ENCODE results near the gene MEGF11.

GRCh38 chr15:66278671-66279070, 25.1 kb upstream of the MEGF11 start:
- TF ChIP-seq CTCF (IDR thresholded peaks at IDR 0.05) (no peak), EZH2 (IDR thresholded peaks at IDR 0.05) (no peak)

All from neural progenitor cell (in vitro differentiated cells).